GM20000 (cell line): ENCODE data around the gene USP31.

Source experiments
- DNase-seq: peaks from one replicate; pipeline ENCODE4 v3.0.0; 2012; ENCODE audit warnings: low spot score
- CTCF ChIP-seq: IDR thresholded peaks from 2 replicates; pipeline ENCODE4 v1.5.1; 2012; ENCODE audit warnings: mild to moderate bottlenecking, control low read depth; ENCODE audit errors: extremely low read depth, missing control alignments

Gene USP31

GRCh38 chr16:23122144-23122543 lies 27.1 kb downstream of the USP31 start:
- no peak for TF ChIP-seq CTCF
- DNase-seq = no peak

GRCh38 chr16:23121024-23121423 lies 28.2 kb downstream of the USP31 start:
- no peak for DNase-seq
- TF ChIP-seq CTCF = no peak

- DNase-seq = no peak
Measured at GRCh38 chr16:23120562-23120961, 28.7 kb downstream of the USP31 start.

GRCh38 chr16:23119570-23119969 lies 29.7 kb downstream of the USP31 start:
- TF ChIP-seq CTCF = no peak

More at GRCh38 chr16:23120562-23120961, 28.7 kb downstream of the USP31 start:
- no peak for TF ChIP-seq CTCF

GRCh38 chr16:23114131-23114904 lies 34.9 kb downstream of the USP31 start:
- DNase-seq = no peak
- no peak for TF ChIP-seq CTCF

More at GRCh38 chr16:23119570-23119969, 29.7 kb downstream of the USP31 start:
- DNase-seq = no peak

GRCh38 chr16:23113185-23113584 lies 36.1 kb downstream of the USP31 start:
- no peak for TF ChIP-seq CTCF
- DNase-seq = no peak

- no peak for TF ChIP-seq CTCF
- no peak for DNase-seq
Measured at GRCh38 chr16:23110257-23110899, 38.9 kb downstream of the USP31 start.
